NCI-H2029 (cell line): Measurements from ENCODE around the gene PAFAH1B1.
"Not testable (repeated sequence)": the region's sequence is repeated elsewhere in the genome, so short reads cannot be mapped to it uniquely, and the experiment has no call there.

Experiments used
- DNase-seq: peaks from one replicate; lab custom pipeline; 2025; lab: John Stamatoyannopoulos, UW

Gene PAFAH1B1

DNA sequence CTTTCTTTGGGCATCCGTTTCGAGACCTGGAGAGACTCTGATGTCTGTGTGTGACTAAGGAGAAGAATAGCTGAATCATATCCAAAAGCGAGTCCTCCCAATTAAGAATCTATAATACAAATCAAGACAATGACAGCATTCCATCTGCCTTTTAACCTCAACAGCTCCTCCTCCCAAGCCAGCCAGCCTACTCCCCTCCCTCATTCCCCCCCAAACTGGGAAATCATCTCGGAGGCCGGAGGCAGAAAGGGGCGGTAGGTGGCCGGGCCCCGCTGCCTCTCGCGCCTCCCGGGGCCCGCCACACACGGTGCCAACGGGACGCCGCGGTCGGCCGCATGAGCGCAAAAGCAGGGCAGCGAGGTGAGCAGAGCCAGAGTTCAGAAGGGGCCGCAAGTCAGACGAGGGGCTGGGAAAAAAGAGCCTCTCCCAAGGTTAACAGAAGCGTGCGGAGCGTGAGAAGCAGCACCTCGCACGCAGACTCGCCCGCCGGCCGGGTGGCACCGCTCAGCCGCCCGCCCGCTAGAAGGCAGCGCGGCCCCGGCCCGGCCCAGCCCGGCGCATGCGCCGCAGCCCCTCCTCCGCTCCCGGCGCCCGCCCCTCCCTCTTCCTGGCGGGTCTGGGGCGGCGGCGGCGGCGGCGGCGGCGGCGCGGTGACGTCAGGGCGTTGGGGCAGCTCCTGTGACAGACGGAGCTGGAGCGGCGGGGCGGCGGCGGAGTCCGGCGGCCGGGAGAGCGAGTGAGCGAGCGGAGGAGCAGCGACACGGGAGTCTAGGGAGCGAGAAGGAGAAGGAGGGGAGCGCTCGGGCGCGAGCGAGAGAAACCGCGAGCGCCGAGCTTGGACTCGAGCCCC is at the start of gene PAFAH1B1:
TSS of gene PAFAH1B1 (plus strand) at position 684 of the 850 bp plus-strand sequence. CDS start 44,635 bp downstream, outside the sequence.
- peak; percentile 79 for DNase-seq

GRCh38 chr17:2545393-2545792 is 48.1 kb upstream of the PAFAH1B1 start:
- DNase-seq, result no peak

GRCh38 chr17:2547176-2547575 is 46.3 kb upstream of the PAFAH1B1 start:
- DNase-seq, result no peak

GRCh38 chr17:2548026-2548425 is 45.4 kb upstream of the PAFAH1B1 start:
- not testable (repeated sequence) for DNase-seq

DNA sequence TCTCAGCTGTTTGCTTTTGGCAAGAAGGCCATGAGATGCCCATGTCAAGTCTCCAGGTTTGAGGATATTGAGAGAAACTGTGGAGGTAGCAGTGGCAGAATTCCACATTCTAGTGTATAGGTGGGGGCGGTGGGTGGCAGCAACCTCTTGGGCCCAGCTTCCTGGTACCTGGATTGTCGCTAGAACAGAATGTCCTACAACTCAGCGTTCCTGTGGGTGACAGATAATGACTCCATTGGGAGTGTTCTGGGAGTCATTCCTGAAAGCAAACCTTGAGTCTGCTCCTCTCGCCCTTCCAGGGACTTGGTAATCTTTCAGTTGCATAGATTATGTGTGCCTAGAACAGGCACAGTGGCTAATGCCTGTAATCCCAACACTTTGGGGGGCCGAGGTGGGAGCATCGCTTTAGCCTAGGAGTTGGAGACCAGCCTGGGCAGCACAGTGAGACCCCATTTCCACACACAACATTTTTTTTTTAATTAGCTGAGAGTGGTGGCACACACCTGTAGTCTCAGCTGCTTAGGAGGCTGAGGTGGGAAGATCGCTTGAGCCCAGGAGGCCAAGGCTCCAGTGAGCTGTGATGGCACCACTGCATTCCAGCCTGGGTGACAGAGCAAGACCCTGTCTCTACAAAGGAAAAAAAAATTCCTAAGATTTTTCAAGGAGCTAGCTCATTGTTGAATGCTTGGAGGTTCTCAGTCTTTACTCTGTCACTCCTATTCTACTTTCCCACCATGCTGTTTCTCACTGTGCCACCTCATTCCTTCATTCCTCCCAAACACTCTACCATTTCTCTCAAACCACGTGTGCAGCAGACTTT is 43.9 kb upstream of the PAFAH1B1 start:
- no peak for DNase-seq

DNA sequence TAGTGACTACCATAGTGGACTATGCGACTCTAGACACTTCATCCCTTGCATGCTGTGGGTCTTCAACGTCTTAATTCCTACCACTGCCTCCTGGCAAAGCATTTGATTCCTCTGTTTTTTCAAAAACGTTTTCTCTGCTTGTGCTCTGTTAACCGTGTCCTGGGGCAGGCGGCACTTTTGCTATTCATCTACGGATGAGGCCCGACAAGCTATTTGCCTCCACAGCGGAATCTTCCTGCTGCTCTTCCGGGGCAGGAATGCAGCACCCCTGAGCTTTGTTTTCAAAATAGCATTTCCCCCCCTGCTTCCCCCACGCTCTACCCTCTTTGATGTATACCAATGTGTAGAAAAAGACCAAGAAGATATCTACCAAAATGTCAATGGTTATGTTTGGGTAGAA is 42.0 kb upstream of the PAFAH1B1 start:
- DNase-seq, result no peak

- no peak for DNase-seq
Observed at GRCh38 chr17:2551928-2552327, 41.5 kb upstream of the PAFAH1B1 start.

DNA sequence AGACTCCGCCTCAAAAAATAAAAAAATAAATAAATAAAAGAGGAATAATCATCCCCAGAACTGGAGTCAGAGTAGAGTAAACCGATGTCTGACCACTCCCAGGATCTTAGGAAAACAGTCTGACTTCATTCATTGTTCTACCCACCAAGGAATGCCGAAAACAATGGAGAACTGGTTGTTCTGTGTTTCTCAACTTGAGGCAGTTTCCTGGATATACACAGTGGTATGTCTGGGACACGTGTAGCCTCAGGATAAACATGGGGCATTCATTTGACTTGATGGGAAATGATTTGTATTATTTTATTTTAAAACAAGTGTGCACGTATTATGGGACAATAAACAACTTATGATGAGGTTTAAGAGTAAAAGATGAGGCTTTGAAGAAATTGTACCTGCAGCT is 32.8 kb upstream of the PAFAH1B1 start:
- no peak for DNase-seq

DNA sequence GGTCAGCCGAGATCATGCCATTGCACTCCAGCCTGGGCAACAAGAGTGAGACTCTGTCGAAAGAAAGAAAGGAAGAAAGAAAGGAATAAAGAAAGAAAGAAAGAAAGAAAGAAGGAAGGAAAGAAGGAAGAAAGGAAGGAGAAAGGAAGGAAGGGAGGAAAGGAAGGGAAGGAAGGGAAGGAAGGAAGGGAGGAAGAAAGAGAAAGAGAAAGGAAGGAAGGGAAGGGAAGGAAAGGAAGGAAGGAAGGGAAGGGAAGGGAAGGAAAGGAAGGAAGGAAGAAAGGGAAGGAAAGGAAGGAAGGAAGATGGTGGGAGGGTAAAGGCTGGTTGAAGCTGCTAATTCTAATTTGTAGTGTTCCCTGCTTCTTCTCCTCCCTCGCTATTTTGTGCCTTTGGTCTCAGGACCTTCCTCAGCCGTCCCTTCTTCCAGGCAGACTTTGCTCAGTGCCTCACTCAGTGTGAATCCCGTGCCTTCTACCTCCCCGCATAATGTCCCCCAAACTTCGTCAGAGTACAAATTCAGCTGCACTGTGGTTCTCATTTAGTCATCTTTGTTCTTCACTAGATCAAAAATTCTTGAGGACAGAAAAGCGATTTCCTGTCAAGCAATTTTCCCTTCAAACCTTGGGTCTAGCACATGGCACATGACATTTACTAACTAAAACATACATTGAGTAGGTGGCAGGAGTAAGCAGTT is 31.1 kb upstream of the PAFAH1B1 start:
- no peak for DNase-seq

- DNase-seq, result no peak
Observed at GRCh38 chr17:2563061-2563460, 30.4 kb upstream of the PAFAH1B1 start.

GRCh38 chr17:2563543-2563942 is 29.9 kb upstream of the PAFAH1B1 start:
- no peak for DNase-seq

- DNase-seq, result peak; percentile 20
Observed at GRCh38 chr17:2564877-2565276, 28.6 kb upstream of the PAFAH1B1 start.

DNA sequence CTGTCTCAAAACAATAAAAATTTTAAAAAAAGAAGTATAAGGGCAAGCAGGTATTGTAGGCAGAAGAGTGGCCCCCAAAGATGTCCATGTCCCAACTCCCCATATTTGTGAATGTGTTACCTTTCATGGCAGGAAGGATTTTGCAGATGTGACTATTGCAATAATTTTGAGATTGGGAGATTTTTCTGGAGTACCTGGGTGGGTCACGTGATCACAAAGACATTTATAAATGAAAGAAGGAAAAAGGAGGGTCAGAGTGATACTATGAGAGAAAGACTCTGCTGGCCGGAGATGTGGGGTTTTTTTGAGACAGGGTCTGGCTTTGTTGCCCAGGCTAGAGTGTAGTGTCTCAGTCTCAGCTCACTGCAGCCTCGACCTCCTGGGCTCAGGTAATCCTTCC is 27.4 kb upstream of the PAFAH1B1 start:
- no peak for DNase-seq

- no peak for DNase-seq
Observed at GRCh38 chr17:2571523-2572303, 21.7 kb upstream of the PAFAH1B1 start.

DNA sequence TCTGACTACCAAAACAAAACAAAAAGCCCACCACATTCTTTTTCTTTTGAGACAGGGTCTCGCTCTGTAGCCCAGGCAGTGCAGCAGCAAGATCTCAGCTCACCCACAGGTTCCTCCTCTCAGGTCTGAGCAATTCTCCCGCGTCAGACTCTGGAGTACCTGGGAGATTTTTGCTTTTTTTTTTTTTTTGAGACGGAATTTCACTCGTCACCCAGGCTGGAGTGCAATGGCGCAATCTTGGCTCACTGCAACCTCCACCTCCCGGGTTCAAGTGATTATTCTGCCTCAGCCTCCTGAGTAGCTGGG is 21.2 kb upstream of the PAFAH1B1 start:
- DNase-seq, result not testable (repeated sequence)

GRCh38 chr17:2580151-2580550 is 13.3 kb upstream of the PAFAH1B1 start:
- DNase-seq, result no peak

DNA sequence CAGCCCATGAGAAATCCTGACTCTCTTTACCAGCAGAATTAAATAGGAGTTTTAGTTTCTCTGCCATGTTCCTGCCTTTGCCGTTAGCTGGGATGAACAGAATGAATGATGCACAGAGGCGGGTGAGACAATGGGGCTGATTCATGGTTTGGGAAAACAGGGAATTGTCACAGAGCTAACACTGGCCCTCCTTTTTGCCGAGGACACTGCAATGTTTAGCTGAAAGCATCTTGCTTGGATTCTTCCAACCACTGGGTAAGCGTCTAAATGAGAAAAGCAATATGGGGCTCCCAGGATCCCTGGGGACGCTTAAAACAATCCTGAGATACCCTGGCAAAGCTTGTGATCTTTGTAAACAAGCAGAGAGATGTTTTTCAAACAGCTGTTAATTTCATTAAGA is 12.8 kb upstream of the PAFAH1B1 start:
- no peak for DNase-seq

DNA sequence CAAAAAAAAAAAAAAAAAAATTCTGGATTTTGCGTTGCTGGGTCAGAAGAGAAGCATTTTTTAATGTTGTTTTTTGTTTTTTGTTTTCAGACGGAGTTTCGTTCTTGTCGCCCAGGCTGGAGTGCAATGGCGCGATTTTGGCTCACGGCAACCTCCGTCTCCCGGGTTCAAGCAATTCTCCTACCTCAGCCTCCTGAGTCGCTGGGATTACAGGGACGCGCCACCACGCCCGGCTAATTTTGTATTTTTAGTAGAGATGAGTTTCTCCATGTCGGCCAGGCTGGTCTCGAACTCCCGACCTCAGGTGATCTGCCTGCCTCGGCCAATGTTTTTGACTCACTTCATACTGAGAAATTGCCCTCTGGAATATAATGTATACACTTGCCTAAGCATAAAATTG is 11.0 kb upstream of the PAFAH1B1 start:
- no peak for DNase-seq

DNA sequence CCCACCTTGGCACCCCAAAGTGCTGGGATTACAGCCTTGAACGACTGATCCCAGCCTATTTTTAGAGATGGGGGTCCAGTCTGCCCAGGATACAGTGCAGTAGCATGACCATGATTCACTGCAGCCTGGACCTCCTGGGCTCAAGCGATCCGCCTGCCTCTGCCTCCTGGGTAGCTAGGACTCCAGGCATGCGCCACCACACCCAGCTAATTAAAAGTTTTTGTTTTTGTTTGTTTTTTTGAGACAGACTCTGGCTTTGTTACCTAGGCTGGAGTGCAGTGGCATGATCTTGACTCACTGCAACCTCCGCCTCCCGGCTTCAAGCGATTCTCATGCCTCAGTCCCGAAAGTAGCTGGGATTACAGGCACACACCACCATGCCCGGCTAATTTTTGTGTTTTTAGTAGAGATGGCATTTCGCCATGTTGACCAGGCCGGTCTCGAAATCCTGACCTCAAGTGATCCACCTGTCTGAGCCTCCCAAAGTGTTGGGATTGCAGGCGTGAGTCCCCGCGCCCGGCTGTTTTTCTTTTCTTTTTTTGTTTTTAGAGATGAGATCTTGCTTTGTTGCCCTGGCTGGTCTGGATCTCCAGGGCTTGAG is 2.3 kb upstream of the PAFAH1B1 start:
- DNase-seq, result no peak

DNA sequence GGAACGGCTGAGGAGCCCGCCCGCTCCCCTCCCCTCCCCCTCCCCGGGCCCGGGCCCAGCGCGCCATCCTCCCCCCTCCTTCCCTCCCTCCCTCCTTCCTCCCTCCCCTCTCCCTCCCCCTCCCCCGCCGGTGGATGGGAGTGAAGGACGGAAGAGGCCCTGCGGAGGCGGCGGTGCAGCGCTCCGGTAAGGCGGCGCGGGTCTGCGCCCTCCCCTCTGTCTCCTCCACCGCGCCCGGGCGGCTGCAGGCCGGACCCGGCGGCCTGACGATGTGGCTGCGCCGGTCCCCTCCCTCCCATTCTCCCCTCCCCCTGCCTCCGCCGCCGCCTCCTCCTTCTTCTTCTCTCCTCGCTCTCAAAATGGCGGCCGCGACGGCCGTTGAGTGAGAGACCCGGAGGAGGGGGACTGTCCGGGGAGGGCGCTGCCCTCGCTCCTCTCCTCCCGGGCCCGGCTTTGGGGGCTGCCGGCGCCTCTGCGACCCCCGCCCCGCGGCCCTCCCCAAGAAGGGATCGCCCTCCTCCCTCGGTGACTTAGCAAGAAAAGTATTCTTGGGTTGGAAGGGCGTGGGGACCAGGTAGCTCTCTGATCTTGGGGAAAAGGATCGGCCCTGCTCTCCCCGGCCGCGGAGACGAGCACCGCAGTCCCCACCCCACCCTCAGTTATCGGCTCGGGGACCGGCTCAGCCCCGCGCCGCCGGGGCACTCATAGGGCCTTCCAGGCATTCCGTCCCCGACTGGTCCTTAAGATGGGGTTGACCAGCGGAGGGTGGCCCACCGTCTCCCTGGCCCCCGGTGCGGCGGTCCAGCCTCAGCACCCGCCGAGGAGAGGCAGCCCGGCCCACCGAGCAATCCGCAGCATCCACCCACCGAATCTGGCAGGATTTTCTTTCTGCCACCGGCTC is 617 bp downstream of the PAFAH1B1 start:
- DNase-seq, result peak; percentile 52
